ENCODE data around the gene NADK2.
"Not testable (repeated sequence)": the region's sequence is repeated elsewhere in the genome, so short reads cannot be mapped to it uniquely, and the experiment has no call there.

- TF ChIP-seq EZH2phosphoT487 (IDR thresholded peaks at IDR 0.05; ENCODE audit: borderline replicate concordance, low read length); CTCF (IDR thresholded peaks at IDR 0.05; ENCODE audit: low read depth, low read length, poor library complexity, severe bottlenecking): not testable (repeated sequence)
Observed at GRCh38 chr5:36198783-36199182, 42.9 kb downstream of the NADK2 start.
